ENCODE data around the gene ATF6B. TPM values are rescaled to one million over a fixed set of nuclear protein-coding genes. Genes with fewer than 3 reads are reported as not detected.

The ATF6B gene
- total RNA-seq, 2 experiments from 2014 or later = 72.2 to 75.6 TPM

- DNase-seq (peak; percentile 44 to 83 (median 64)), ATAC-seq (ENCODE audit: poor library complexity) (peak; percentile 82)
- ChIA-PET POLR2A (interaction anchor here (0.6 to 3.2 kb wide), 5 partner anchors 9 to 160 kb away, joined by 3 to 18 read pairs (median 5); partner anchors contain the start of genes ATF6B, GPSM3, PBX2 and SKIC2), CTCF (interaction anchor here (0.6 to 2.0 kb wide), 10 partner anchors 9 to 77 kb away, joined by 3 to 11 read pairs (median 5); partner anchors contain the start of genes ATF6B, FKBPL and PRRT1)
- Histone ChIP-seq H3K9me3 (ENCODE audit: control insufficient read depth in 1 of 2, insufficient read depth in 1 of 2, low read length in 2 of 2) (no peaks in the 10 kb centered on the region), H3K27me3 (ENCODE audit: control insufficient read depth in 1 of 2, insufficient read depth in 2 of 2, low read length in 2 of 2) (no peaks in the 10 kb centered on the region), H3K4me1 (ENCODE audit: insufficient read depth, low read length) (peaks cover 10% of the 10 kb centered on the region), H3K4me3 (ENCODE audit: low read length) (no peak overlapping the region), H3K27ac (ENCODE audit: low read depth in 1 of 2, low read length in 2 of 2) (no peak overlapping the region), H3K36me3 (ENCODE audit: insufficient read depth, low read length) (peaks cover 81% of the 10 kb centered on the region)
- intact Hi-C loops (cut with DNase I, micrococcal nuclease) = loop anchor here (1.0 to 5.0 kb wide), 5 partner anchors 35 to 123 kb away; partner anchors contain the start of genes PPT2 (in 2 of the 2) and GPSM3 (in 1 of the 2)
- peak; percentile 81 for TF ChIP-seq CTCF (IDR thresholded peaks at IDR 0.05)
- Mint-ChIP-seq H3K4me1 (ENCODE audit: low read depth) (peaks cover 13% of the 10 kb centered on the region), H3K27me3 (no peaks in the 10 kb centered on the region), H3K36me3 (ENCODE audit: low read depth) (peaks cover 93% of the 10 kb centered on the region), H3K4me3 (no peak overlapping the region), H3K9me3 (no peaks in the 10 kb centered on the region), H3K27ac (no peak overlapping the region)
Measured at GRCh38 chr6:32118782-32119628, 9.0 kb downstream of the ATF6B start.

- ChIA-PET CTCF (interaction anchor here (2.0 kb wide), 1 partner anchor 10 kb away, joined by 11 read pairs; the partner anchor contains the start of gene ATF6B), POLR2A (interaction anchor here (3.2 kb wide), 1 partner anchor 11 kb away, joined by 18 read pairs; the partner anchor contains the start of gene ATF6B)
- peaks cover 86% of the 10 kb centered on the region for H3K36me3 Mint-ChIP-seq (ENCODE audit: low read depth)
- intact Hi-C loops (cut with DNase I, micrococcal nuclease) = loop anchor here in 1 of 2 experiments (5.0 kb wide), 1 partner anchor 125 kb away; no protein-coding TSS in a partner anchor
- Histone ChIP-seq H3K4me1 (ENCODE audit: insufficient read depth, low read length) (peaks cover 4% of the 10 kb centered on the region), H3K36me3 (ENCODE audit: insufficient read depth, low read length) (peaks cover 70% of the 10 kb centered on the region), H3K9me3 (ENCODE audit: control insufficient read depth in 1 of 2, insufficient read depth in 1 of 2, low read length in 2 of 2) (no peaks in the 10 kb centered on the region), H3K27ac (ENCODE audit: low read depth in 1 of 2, low read length in 2 of 2) (no peak overlapping the region), H3K4me3 (ENCODE audit: low read length) (no peak overlapping the region), H3K27me3 (ENCODE audit: control insufficient read depth in 1 of 2, insufficient read depth in 2 of 2, low read length in 2 of 2) (no peaks in the 10 kb centered on the region)
- DNase-seq = no peak
- H3K27me3 Mint-ChIP-seq = no peaks in the 10 kb centered on the region
- no peak for TF ChIP-seq CTCF (IDR thresholded peaks at IDR 0.05)
- H3K9me3 Mint-ChIP-seq = no peaks in the 10 kb centered on the region
- no peak for ATAC-seq (ENCODE audit: poor library complexity)
- H3K27ac Mint-ChIP-seq = no peak overlapping the region
- H3K4me3 Mint-ChIP-seq = no peak overlapping the region
- H3K4me1 Mint-ChIP-seq (ENCODE audit: low read depth) = peaks cover 13% of the 10 kb centered on the region
Measured at GRCh38 chr6:32117461-32117860, 10.6 kb downstream of the ATF6B start.

GRCh38 chr6:32116674-32117073 lies 11.4 kb downstream of the ATF6B start:
- Histone ChIP-seq H3K27ac (ENCODE audit: low read depth in 1 of 2, low read length in 2 of 2) (no peak overlapping the region), H3K27me3 (ENCODE audit: control insufficient read depth in 1 of 2, insufficient read depth in 2 of 2, low read length in 2 of 2) (no peaks in the 10 kb centered on the region), H3K36me3 (ENCODE audit: insufficient read depth, low read length) (peaks cover 62% of the 10 kb centered on the region), H3K9me3 (ENCODE audit: control insufficient read depth in 1 of 2, insufficient read depth in 1 of 2, low read length in 2 of 2) (no peaks in the 10 kb centered on the region), H3K4me3 (ENCODE audit: low read length) (no peak overlapping the region), H3K4me1 (ENCODE audit: insufficient read depth, low read length) (peaks cover 4% of the 10 kb centered on the region)
- Mint-ChIP-seq H3K4me3 (no peak overlapping the region), H3K4me1 (ENCODE audit: low read depth) (peaks cover 13% of the 10 kb centered on the region), H3K36me3 (ENCODE audit: low read depth) (peaks cover 87% of the 10 kb centered on the region), H3K9me3 (no peaks in the 10 kb centered on the region), H3K27me3 (no peaks in the 10 kb centered on the region), H3K27ac (no peak overlapping the region)
- DNase-seq (peak in 2 of 14 experiments; percentile 27 to 31), ATAC-seq (ENCODE audit: poor library complexity) (no peak)
- ChIA-PET CTCF (no interaction called here), POLR2A (interaction anchor here (0.6 to 3.2 kb wide), 2 partner anchors 11 to 1550 kb away, joined by 3 to 18 read pairs; partner anchors contain the start of gene ATF6B)
- intact Hi-C loops (cut with DNase I, micrococcal nuclease) = loop anchor here in 1 of 2 experiments (5.0 kb wide), 1 partner anchor 126 kb away; no protein-coding TSS in a partner anchor
- no peak for TF ChIP-seq CTCF (IDR thresholded peaks at IDR 0.05)

Data from CD4-positive, alpha-beta T cell (primary cell).